Measurements from ENCODE around the gene SLC38A1. TPM values are rescaled to one million over a fixed set of nuclear protein-coding genes. Genes with fewer than 3 reads are reported as not detected.

The SLC38A1 gene
- total and polyA plus RNA-seq, 11 donors, result 41.5 to 250 (median 157) TPM

DNA sequence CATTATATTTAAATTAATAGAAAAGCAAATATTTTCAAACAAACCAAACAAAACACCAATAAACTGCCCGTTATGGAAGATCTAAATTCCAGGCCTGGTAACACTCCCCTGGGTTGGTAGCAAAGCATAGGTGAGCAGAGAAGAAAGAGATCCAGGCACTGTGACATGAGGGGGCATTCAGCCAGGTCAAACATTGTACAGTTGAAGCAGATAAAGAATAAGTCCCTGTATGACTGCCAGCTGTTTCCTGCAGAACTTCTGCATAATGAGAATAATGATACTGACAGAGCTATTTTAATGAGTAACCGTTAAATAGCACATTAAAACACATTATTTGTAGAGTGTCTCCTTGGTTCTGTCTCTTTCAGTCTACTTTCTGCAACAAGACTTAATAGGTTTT is 35.4 kb downstream of the SLC38A1 start:
- ATAC-seq (peak; percentile 38 to 63 (median 57)), DNase-seq (no peak)
- no peaks in the 10 kb centered on the region for H3K9me3 ChIP-seq
- H3K27me3 ChIP-seq, result no peaks in the 10 kb centered on the region
- peaks cover 0 to 17% (median 3%) of the 10 kb centered on the region in 12 donors for H3K4me1 ChIP-seq
- intact Hi-C loops (cut with DNase I), result no loop called here
- WGBS, 4 donors, result 20 to 37% (median 32%) methylated on average over 2 of the region's 2 CpGs
- no peak overlapping the region for H3K4me3 ChIP-seq
- H3K27ac ChIP-seq, result peak overlapping the region in 1 of 12 donors; percentile 4
- no peaks in the 10 kb centered on the region for H3K36me3 ChIP-seq
- TF ChIP-seq, protein P1, sequence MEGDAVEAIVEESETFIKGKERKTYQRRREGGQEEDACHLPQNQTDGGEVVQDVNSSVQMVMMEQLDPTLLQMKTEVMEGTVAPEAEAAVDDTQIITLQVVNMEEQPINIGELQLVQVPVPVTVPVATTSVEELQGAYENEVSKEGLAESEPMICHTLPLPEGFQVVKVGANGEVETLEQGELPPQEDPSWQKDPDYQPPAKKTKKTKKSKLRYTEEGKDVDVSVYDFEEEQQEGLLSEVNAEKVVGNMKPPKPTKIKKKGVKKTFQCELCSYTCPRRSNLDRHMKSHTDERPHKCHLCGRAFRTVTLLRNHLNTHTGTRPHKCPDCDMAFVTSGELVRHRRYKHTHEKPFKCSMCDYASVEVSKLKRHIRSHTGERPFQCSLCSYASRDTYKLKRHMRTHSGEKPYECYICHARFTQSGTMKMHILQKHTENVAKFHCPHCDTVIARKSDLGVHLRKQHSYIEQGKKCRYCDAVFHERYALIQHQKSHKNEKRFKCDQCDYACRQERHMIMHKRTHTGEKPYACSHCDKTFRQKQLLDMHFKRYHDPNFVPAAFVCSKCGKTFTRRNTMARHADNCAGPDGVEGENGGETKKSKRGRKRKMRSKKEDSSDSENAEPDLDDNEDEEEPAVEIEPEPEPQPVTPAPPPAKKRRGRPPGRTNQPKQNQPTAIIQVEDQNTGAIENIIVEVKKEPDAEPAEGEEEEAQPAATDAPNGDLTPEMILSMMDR (IDR thresholded peaks at IDR 0.05), result no peak
- no peak for TF ChIP-seq POLR2A (IDR thresholded peaks at IDR 0.05)

DNA sequence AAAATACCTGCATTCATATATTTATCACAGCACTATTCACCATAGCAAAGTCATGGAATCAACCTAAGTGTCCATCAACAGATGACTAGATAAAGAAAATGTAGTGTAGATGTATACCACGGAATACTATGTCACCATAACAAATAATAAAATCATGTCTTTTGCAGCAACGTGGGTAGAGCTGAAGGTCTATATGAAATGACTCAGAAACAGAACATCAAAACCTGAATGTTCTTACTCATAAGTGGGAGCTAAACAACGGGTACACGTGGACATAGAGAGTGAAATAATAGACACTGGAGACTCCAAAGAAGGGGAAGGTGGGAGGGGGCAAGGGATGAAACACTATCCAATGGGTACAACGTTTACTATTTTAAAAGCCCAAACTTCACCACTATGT is 37.9 kb downstream of the SLC38A1 start:
- Histone ChIP-seq H3K27me3 (no peaks in the 10 kb centered on the region), H3K27ac (no peak overlapping the region), H3K36me3 (peaks cover 0 to 5% (median 0%) of the 10 kb centered on the region in 9 donors), H3K9me3 (no peaks in the 10 kb centered on the region), H3K4me3 (no peak overlapping the region), H3K4me1 (peaks cover 0 to 23% (median 5%) of the 10 kb centered on the region in 12 donors)
- 86 to 92% (median 89%) methylated on average over 5 of the region's 5 CpGs for WGBS, 4 donors
- ATAC-seq, result no peak
- no peak for TF ChIP-seq POLR2A (IDR thresholded peaks at IDR 0.05)
- TF ChIP-seq, protein P1 (IDR thresholded peaks at IDR 0.05), result no peak
- intact Hi-C loops (cut with DNase I), result no loop called here
- DNase-seq, result no peak

DNA sequence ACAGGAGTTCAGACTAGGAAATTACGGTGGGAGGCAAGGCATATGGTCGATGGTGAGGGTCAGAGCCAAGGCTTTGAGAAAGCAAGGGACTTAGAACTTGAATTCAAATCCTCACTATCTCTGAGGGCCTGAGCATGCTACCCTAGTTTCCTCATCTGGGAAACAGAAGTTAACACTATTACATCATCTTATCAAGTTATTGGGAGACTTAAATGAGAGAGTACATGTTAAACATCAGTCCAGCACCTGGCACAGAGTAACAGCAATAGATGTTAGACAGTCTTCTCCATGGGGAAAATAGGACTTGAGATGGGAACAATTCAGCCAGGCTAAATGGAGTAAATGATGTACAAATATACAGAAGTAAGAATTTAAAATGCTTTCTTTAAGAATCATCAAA is 38.5 kb downstream of the SLC38A1 start:
- intact Hi-C loops (cut with DNase I), result no loop called here
- no peak for TF ChIP-seq POLR2A (IDR thresholded peaks at IDR 0.05)
- TF ChIP-seq, protein P1 (IDR thresholded peaks at IDR 0.05), result no peak
- WGBS, 4 donors, result 80 to 90% (median 86%) methylated on average over 2 of the region's 2 CpGs
- H3K4me1 ChIP-seq, result peaks cover 0 to 21% (median 5%) of the 10 kb centered on the region in 12 donors
- no peaks in the 10 kb centered on the region for H3K9me3 ChIP-seq
- no peak overlapping the region for H3K27ac ChIP-seq
- no peak overlapping the region for H3K4me3 ChIP-seq
- peaks cover 0 to 5% (median 0%) of the 10 kb centered on the region in 9 donors for H3K36me3 ChIP-seq
- DNase-seq, result no peak
- no peaks in the 10 kb centered on the region for H3K27me3 ChIP-seq
- ATAC-seq, result no peak

DNA sequence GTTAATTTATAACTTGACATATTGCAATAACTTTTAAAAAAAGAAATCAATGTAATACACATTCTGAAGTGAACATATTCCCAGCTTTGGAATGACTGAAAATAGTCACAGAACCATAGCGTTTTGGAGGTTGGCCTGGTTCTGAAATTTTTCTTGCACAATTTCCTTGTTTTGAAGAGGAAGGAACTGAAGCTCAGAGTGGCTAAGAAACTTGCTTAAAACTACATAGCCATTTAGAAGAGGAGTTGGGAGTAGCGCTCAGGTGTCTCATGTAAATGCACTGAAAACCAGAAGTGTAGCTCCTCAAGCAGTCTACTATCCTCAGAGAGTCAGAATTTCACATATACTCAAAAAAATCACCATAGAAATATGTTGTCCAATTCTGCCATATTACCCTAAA is 41.2 kb downstream of the SLC38A1 start:
- TF ChIP-seq POLR2A (IDR thresholded peaks at IDR 0.05), result no peak
- TF ChIP-seq, protein P1 (IDR thresholded peaks at IDR 0.05), result no peak

More for the DNA sequence above, 41.2 kb downstream of the SLC38A1 start:
- Histone ChIP-seq H3K9me3 (no peaks in the 10 kb centered on the region), H3K27me3 (no peaks in the 10 kb centered on the region), H3K36me3 (peaks cover 0 to 5% (median 0%) of the 10 kb centered on the region in 9 donors), H3K4me1 (peaks cover 0 to 35% (median 7%) of the 10 kb centered on the region in 12 donors), H3K27ac (peak overlapping the region in 1 of 12 donors; percentile 21), H3K4me3 (no peak overlapping the region)
- 65 to 71% (median 70%) methylated on average over 2 of the region's 2 CpGs for WGBS, 4 donors
- intact Hi-C loops (cut with DNase I), result no loop called here
- ATAC-seq (peak in 1 of 4 donors; percentile 11), DNase-seq (no peak)
